Measurements from ENCODE around the gene ZNF35.

DNA sequence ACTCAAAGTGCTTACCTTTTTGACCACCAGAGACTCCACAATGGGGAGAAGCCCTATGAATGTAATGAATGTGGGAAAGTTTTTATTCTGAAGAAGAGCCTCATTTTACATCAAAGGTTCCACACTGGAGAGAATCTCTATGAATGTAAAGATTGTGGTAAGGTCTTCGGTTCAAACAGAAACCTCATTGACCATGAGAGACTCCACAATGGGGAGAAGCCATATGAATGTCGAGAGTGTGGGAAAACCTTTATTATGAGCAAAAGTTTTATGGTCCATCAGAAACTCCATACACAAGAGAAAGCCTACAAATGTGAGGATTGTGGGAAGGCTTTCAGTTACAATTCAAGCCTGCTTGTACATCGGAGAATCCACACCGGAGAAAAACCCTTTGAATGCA, 5.5 kb upstream of the ZNF35 start:
- TF ChIP-seq, protein P1, sequence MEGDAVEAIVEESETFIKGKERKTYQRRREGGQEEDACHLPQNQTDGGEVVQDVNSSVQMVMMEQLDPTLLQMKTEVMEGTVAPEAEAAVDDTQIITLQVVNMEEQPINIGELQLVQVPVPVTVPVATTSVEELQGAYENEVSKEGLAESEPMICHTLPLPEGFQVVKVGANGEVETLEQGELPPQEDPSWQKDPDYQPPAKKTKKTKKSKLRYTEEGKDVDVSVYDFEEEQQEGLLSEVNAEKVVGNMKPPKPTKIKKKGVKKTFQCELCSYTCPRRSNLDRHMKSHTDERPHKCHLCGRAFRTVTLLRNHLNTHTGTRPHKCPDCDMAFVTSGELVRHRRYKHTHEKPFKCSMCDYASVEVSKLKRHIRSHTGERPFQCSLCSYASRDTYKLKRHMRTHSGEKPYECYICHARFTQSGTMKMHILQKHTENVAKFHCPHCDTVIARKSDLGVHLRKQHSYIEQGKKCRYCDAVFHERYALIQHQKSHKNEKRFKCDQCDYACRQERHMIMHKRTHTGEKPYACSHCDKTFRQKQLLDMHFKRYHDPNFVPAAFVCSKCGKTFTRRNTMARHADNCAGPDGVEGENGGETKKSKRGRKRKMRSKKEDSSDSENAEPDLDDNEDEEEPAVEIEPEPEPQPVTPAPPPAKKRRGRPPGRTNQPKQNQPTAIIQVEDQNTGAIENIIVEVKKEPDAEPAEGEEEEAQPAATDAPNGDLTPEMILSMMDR (IDR thresholded peaks at IDR 0.05): no peak
- TF ChIP-seq POLR2A (IDR thresholded peaks at IDR 0.05) (no peak), POLR2AphosphoS5 (IDR thresholded peaks at IDR 0.05) (no peak)

Measured in prostate gland (tissue), 2 donors.